ENCODE measurements around the gene OR10H4.
"Not testable (repeated sequence)": the region's sequence is repeated elsewhere in the genome, so short reads cannot be mapped to it uniquely, and the experiment has no call there.

Gene OR10H4

GRCh38 chr19:15962319-15962718, 13.5 kb downstream of the OR10H4 start:
- no peak for TF ChIP-seq ARNT (IDR thresholded peaks at IDR 0.05)
- no peak for TF ChIP-seq LEF1 (IDR thresholded peaks at IDR 0.05; ENCODE audit: borderline replicate concordance)
- no peak for TF ChIP-seq FOXA1 (IDR thresholded peaks at IDR 0.05)
- TF ChIP-seq NFRKB (IDR thresholded peaks at IDR 0.05): no peak
- TF ChIP-seq ZNF384 (IDR thresholded peaks at IDR 0.05): no peak
- no peak for TF ChIP-seq HDGF (IDR thresholded peaks at IDR 0.05; ENCODE audit: borderline replicate concordance)
- no peak for TF ChIP-seq FOXM1 (IDR thresholded peaks at IDR 0.05; ENCODE audit: borderline replicate concordance)
- no peak for TF ChIP-seq SUZ12 (IDR thresholded peaks at IDR 0.05)
- no peak for TF ChIP-seq BHLHE40 (IDR thresholded peaks at IDR 0.05; ENCODE audit: borderline replicate concordance)
- no peak for DNase-seq (ENCODE audit: extremely low spot score)
- CTCF ChIA-PET: no interaction called here
- POLR2A ChIA-PET: no interaction called here

DNA sequence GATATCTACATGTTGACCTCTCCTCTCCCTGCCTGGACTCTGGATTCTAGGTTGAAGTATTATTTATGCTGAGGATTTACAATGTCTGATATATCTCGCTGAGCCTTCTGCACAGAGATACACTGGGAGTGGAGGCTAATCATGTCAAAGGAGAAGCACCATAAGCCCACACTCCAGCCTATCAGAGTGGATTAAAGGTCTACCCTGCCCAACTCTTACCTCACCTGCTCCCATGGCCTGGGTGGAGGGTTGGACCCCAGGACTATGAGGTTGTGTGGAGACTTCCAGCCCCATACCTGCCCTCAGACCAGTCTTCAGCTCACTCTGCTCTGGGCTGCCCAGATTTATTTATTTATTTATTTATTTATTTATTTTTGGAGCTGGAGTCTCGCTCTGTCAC, 15.4 kb downstream of the OR10H4 start:
- no peak for TF ChIP-seq FOXA1 (IDR thresholded peaks at IDR 0.05)
- TF ChIP-seq, protein P1, sequence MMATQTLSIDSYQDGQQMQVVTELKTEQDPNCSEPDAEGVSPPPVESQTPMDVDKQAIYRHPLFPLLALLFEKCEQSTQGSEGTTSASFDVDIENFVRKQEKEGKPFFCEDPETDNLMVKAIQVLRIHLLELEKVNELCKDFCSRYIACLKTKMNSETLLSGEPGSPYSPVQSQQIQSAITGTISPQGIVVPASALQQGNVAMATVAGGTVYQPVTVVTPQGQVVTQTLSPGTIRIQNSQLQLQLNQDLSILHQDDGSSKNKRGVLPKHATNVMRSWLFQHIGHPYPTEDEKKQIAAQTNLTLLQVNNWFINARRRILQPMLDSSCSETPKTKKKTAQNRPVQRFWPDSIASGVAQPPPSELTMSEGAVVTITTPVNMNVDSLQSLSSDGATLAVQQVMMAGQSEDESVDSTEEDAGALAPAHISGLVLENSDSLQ (IDR thresholded peaks at IDR 0.05): no peak
- no peak for TF ChIP-seq L3MBTL2 (conservative IDR thresholded peaks at IDR 0.05)
- TF ChIP-seq TARDBP (IDR thresholded peaks at IDR 0.05): no peak
- no peak for TF ChIP-seq FOXM1 (IDR thresholded peaks at IDR 0.05; ENCODE audit: borderline replicate concordance)
- TF ChIP-seq ARNT (IDR thresholded peaks at IDR 0.05): no peak
- ChIA-PET POLR2A (no interaction called here), CTCF (no interaction called here)
- DNase-seq (ENCODE audit: extremely low spot score): no peak

- CTCF ChIA-PET: interaction anchor here (0.6 kb wide), 1 partner anchor 12 kb away, joined by 3 read pairs; no protein-coding TSS in a partner anchor
- no peak for TF ChIP-seq FOXA1 (IDR thresholded peaks at IDR 0.05)
- TF ChIP-seq FOXM1 (IDR thresholded peaks at IDR 0.05; ENCODE audit: borderline replicate concordance): no peak
- no peak for TF ChIP-seq NFRKB (IDR thresholded peaks at IDR 0.05)
- no peak for TF ChIP-seq ARNT (IDR thresholded peaks at IDR 0.05)
- TF ChIP-seq LEF1 (IDR thresholded peaks at IDR 0.05; ENCODE audit: borderline replicate concordance): no peak
- no peak for TF ChIP-seq CTBP1 (IDR thresholded peaks at IDR 0.05; ENCODE audit: borderline replicate concordance)
- DNase-seq (ENCODE audit: extremely low spot score): no peak
- POLR2A ChIA-PET: no interaction called here
These were observed 22.5 kb downstream of the OR10H4 start for GRCh38 chr19:15971224-15971780.

DNA sequence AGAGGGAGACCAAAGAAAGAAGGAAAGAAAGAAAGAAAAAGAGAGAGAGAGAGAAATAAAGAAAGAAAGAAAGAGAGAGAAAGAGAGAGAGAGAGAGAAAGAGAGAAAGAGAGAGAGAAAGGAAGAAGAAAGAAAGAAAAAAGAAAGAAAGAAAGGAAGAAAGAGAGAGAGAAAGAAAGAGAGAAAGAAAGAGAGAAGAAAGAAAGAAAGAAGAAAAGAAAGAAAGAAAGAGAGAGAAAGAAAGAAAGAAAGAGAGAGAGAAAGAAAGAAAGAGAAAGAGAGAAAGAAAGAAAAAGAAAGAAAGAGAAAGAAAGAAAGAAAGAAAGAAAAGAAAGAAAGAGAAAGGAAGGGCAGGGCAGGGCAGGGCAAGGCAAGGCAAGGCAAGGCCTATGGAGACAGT, 23.2 kb downstream of the OR10H4 start:
- DNase-seq (ENCODE audit: extremely low spot score); CTCF ChIA-PET: not testable (repeated sequence)

DNA sequence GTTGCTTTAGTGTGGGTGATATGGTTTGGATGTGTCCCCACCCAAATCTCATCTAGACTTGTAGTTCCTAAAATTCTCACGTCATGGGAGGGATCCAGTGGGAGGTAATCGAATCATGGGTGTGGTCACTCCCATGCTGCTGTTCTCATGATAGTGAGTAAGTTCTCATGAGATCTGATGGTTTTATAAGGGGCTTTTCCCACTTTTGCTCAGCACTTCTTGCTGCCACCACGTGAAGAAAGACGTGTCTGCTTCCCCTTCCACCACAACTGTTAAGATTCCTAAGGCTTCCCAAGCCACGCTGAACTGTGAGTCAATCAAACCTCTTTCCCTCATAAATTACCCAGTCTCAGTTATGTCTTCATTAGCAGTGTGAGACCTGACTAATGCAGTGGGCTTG, 26.0 kb downstream of the OR10H4 start:
- POLR2A ChIA-PET: no interaction called here
- DNase-seq (ENCODE audit: extremely low spot score): no peak
- CTCF ChIA-PET: no interaction called here
- no peak for TF ChIP-seq NFRKB (IDR thresholded peaks at IDR 0.05)
- TF ChIP-seq BHLHE40 (IDR thresholded peaks at IDR 0.05; ENCODE audit: borderline replicate concordance): no peak
- TF ChIP-seq FOXM1 (IDR thresholded peaks at IDR 0.05; ENCODE audit: borderline replicate concordance): no peak
- TF ChIP-seq ARNT (IDR thresholded peaks at IDR 0.05): no peak
- no peak for TF ChIP-seq HDGF (IDR thresholded peaks at IDR 0.05; ENCODE audit: borderline replicate concordance)
- TF ChIP-seq ELF4 (IDR thresholded peaks at IDR 0.05): no peak
- TF ChIP-seq CTBP1 (IDR thresholded peaks at IDR 0.05; ENCODE audit: borderline replicate concordance): no peak
- TF ChIP-seq TARDBP (IDR thresholded peaks at IDR 0.05): no peak
- TF ChIP-seq, protein P1 (IDR thresholded peaks at IDR 0.05): no peak
- TF ChIP-seq L3MBTL2 (conservative IDR thresholded peaks at IDR 0.05): no peak
- no peak for TF ChIP-seq ZNF384 (IDR thresholded peaks at IDR 0.05)
- TF ChIP-seq SUZ12 (IDR thresholded peaks at IDR 0.05): no peak
- no peak for TF ChIP-seq LEF1 (IDR thresholded peaks at IDR 0.05; ENCODE audit: borderline replicate concordance)
- TF ChIP-seq SP1 (IDR thresholded peaks at IDR 0.05): no peak

More for the DNA sequence above, 23.2 kb downstream of the OR10H4 start:
- POLR2A ChIA-PET: not testable (repeated sequence)

GRCh38 chr19:15976836-15977689, 28.3 kb downstream of the OR10H4 start:
- no peak for TF ChIP-seq HDGF (IDR thresholded peaks at IDR 0.05; ENCODE audit: borderline replicate concordance)
- no peak for TF ChIP-seq FOXM1 (IDR thresholded peaks at IDR 0.05; ENCODE audit: borderline replicate concordance)
- TF ChIP-seq BHLHE40 (IDR thresholded peaks at IDR 0.05; ENCODE audit: borderline replicate concordance): no peak
- TF ChIP-seq ELF4 (IDR thresholded peaks at IDR 0.05): no peak
- no peak for TF ChIP-seq TARDBP (IDR thresholded peaks at IDR 0.05)
- TF ChIP-seq LEF1 (IDR thresholded peaks at IDR 0.05; ENCODE audit: borderline replicate concordance): no peak
- TF ChIP-seq SUZ12 (IDR thresholded peaks at IDR 0.05): no peak
- TF ChIP-seq ZNF384 (IDR thresholded peaks at IDR 0.05): no peak
- DNase-seq (ENCODE audit: extremely low spot score): no peak
- ChIA-PET CTCF (no interaction called here), POLR2A (no interaction called here)

DNA sequence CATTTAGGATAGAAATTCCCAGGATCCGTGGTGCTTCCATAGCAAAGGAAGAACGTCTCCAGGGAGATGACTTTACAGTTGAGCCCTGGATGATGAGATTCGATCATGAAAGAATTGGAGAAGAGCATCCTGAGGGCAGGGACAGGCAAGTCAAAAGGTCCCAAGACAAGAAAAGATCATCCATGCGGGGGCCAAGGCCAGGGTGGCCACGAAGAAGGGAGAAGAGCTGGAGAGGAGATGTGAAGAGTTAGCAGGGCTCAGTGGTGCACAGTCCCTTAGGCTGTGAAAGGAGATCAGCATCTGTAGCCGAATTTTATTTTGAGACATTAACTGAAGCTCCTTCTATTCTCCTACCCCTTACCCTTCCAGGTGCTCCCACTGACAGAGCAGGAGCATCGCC, 28.9 kb downstream of the OR10H4 start:
- no peak for DNase-seq (ENCODE audit: extremely low spot score)
- ChIA-PET CTCF (no interaction called here), POLR2A (no interaction called here)
- TF ChIP-seq LEF1 (IDR thresholded peaks at IDR 0.05; ENCODE audit: borderline replicate concordance) (no peak), FOXK2 (IDR thresholded peaks at IDR 0.05) (no peak), SP1 (IDR thresholded peaks at IDR 0.05) (no peak), TARDBP (IDR thresholded peaks at IDR 0.05) (no peak), CTBP1 (IDR thresholded peaks at IDR 0.05; ENCODE audit: borderline replicate concordance) (no peak), SUZ12 (IDR thresholded peaks at IDR 0.05) (no peak), NFRKB (IDR thresholded peaks at IDR 0.05) (no peak), HDGF (IDR thresholded peaks at IDR 0.05; ENCODE audit: borderline replicate concordance) (no peak), L3MBTL2 (conservative IDR thresholded peaks at IDR 0.05) (no peak), ZNF384 (IDR thresholded peaks at IDR 0.05) (no peak), BHLHE40 (IDR thresholded peaks at IDR 0.05; ENCODE audit: borderline replicate concordance) (no peak), FOXA1 (IDR thresholded peaks at IDR 0.05) (no peak), ARNT (IDR thresholded peaks at IDR 0.05) (no peak), FOXM1 (IDR thresholded peaks at IDR 0.05; ENCODE audit: borderline replicate concordance) (no peak), ELF4 (IDR thresholded peaks at IDR 0.05) (no peak)
- TF ChIP-seq, protein P1 (IDR thresholded peaks at IDR 0.05): no peak

Measured in HEK293T (cell line).